Inflammatory macrophage treated with lipopolysaccharide for 1 hour (primary cell): ENCODE measurements around the gene RAB20.
"Not testable (repeated sequence)": the region's sequence is repeated elsewhere in the genome, so short reads cannot be mapped to it uniquely, and the experiment has no call there.

Experiments used
- DNase-seq, 2 donors: peaks; one replicate each; pipeline ENCODE4 v3.0.0-alpha.2; 2020 to 2022

RAB20 gene

GRCh38 chr13:110486880-110487279 is 74.6 kb downstream of the RAB20 start:
- not testable (repeated sequence) for DNase-seq

- no peak for DNase-seq
Measured at GRCh38 chr13:110486061-110486715, 75.3 kb downstream of the RAB20 start.

- DNase-seq, result no peak
Measured at GRCh38 chr13:110485604-110486003, 75.9 kb downstream of the RAB20 start.

GRCh38 chr13:110484290-110485048 is 77.1 kb downstream of the RAB20 start:
- no peak for DNase-seq

- DNase-seq, result peak in 1 of 2 donors; percentile 53
Measured at GRCh38 chr13:110483386-110483968, 78.0 kb downstream of the RAB20 start.

GRCh38 chr13:110480161-110480560 is 81.4 kb downstream of the RAB20 start:
- no peak for DNase-seq

- DNase-seq, result no peak
Measured at GRCh38 chr13:110479648-110480047, 81.9 kb downstream of the RAB20 start.

GRCh38 chr13:110479215-110479545 is 82.3 kb downstream of the RAB20 start:
- no peak for DNase-seq

GRCh38 chr13:110478405-110479214 is 82.9 kb downstream of the RAB20 start:
- DNase-seq, result peak; percentile 91 to 96

GRCh38 chr13:110477706-110478245 is 83.7 kb downstream of the RAB20 start:
- no peak for DNase-seq

- DNase-seq, result no peak
Measured at GRCh38 chr13:110476220-110476617, 85.3 kb downstream of the RAB20 start.

GRCh38 chr13:110475550-110476219 is 85.8 kb downstream of the RAB20 start:
- DNase-seq, result no peak

GRCh38 chr13:110475117-110475516 is 86.4 kb downstream of the RAB20 start:
- no peak for DNase-seq

GRCh38 chr13:110474713-110475112 is 86.8 kb downstream of the RAB20 start:
- no peak for DNase-seq
